Breast epithelium (tissue), 4 donors: ENCODE measurements around the gene SYT6. TPM values are rescaled to one million over a fixed set of nuclear protein-coding genes. Genes with fewer than 3 reads are reported as not detected.

ENCODE experiments used
- DNase-seq, 2 donors: peaks; one replicate each; pipeline ENCODE4 v3.0.0-alpha.2; 2019; ENCODE audit warnings: low spot score in 2 of 2
- H3K27ac ChIP-seq, 2 donors: fragments of 200-600 bp; sonication (generic) in 1 of 2; one replicate each; pipeline ENCODE4 v1.5.1; 2016 to 2019; ENCODE audit warnings: mild to moderate bottlenecking in 1 of 2
- H3K27me3 ChIP-seq, 2 donors: fragments of 200-600 bp; sonication (generic) in 1 of 2; one replicate each; pipeline versions ENCODE4 v1.5.1 to v1.6.0; 2017 to 2019; ENCODE audit warnings: control low read depth in 1 of 2, mild to moderate bottlenecking in 1 of 2
- H3K36me3 ChIP-seq: fragments of 200-600 bp; one replicate; pipeline ENCODE4 v1.5.1; 2019
- H3K4me1 ChIP-seq, 2 donors: fragments of 200-600 bp; sonication (generic); one replicate each; pipeline ENCODE4 v1.5.1; 2016 to 2019; ENCODE audit warnings: control low read depth in 1 of 2
- H3K4me3 ChIP-seq, 3 donors: fragments of 200-600 bp; sonication (generic); 1 replicate in 2 of 3; 2 replicates in 1 of 3; pipeline ENCODE4 v1.5.1; 2016 to 2019; ENCODE audit warnings: mild to moderate bottlenecking in 3 of 3, moderate library complexity in 2 of 3
- H3K9me3 ChIP-seq, 2 donors: fragments of 200-600 bp; sonication (generic) in 1 of 2; one replicate each; pipeline ENCODE4 v1.5.1; 2016 to 2019; ENCODE audit warnings: control low read depth in 1 of 2
- CTCF ChIP-seq, 3 donors: fragments of 450-650 bp; IDR thresholded peaks; one replicate each; pipeline ENCODE4 v1.5.1; 2016 to 2017; ENCODE audit warnings: antibody characterized with exemption in 3 of 3, mild to moderate bottlenecking in 3 of 3, moderate library complexity in 3 of 3
- POLR2A ChIP-seq: fragments of 450-650 bp; IDR thresholded peaks from one replicate; pipeline ENCODE4 v1.6.1; 2016; ENCODE audit warnings: antibody characterized with exemption, mild to moderate bottlenecking, moderate library complexity
- POLR2AphosphoS5 ChIP-seq, 3 donors: sonication (generic); formaldehyde crosslinking; IDR thresholded peaks; one replicate each; pipeline ENCODE4 v1.6.1; 2017; ENCODE audit warnings: antibody characterized with exemption in 3 of 3
- intact Hi-C: fragments of 100-400 bp; cut with DNase I; formaldehyde crosslinking; loops from one replicate; pipeline ENCODE4 v1.15.1; 2023; ENCODE audit warnings: low total_unique reads
- total RNA-seq, 3 donors: library from RNA; depleted of rRNA; stranded (reverse); fragments of >200 nt; gene quantifications; one replicate each; pipeline ENCODE4 v1.1.0, GENCODE V29; 2016

SYT6 gene
- total RNA-seq, 3 donors from 2014 or later, result under 0.01 to 0.15 (median under 0.01) TPM

GRCh38 chr1:114164840-114165543 is 11.3 kb upstream of the SYT6 start:
- no peaks in the 10 kb centered on the region for H3K4me1 ChIP-seq
- no peak overlapping the region for H3K27ac ChIP-seq
- H3K27me3 ChIP-seq, result no peaks in the 10 kb centered on the region
- H3K4me3 ChIP-seq, result no peak overlapping the region
- no peak for DNase-seq
- TF ChIP-seq CTCF (IDR thresholded peaks at IDR 0.05) (no peak), POLR2A (no peak), POLR2AphosphoS5 (IDR thresholded peaks at IDR 0.05) (no peak)
- H3K36me3 ChIP-seq, result no peaks in the 10 kb centered on the region
- intact Hi-C loops, result no loop called here
- no peaks in the 10 kb centered on the region for H3K9me3 ChIP-seq

- intact Hi-C loops, result no loop called here
- TF ChIP-seq POLR2AphosphoS5 (IDR thresholded peaks at IDR 0.05), result no peak
- TF ChIP-seq POLR2A, result no peak
- no peak for TF ChIP-seq CTCF (IDR thresholded peaks at IDR 0.05)
- peaks cover 0 to 21% of the 10 kb centered on the region in 2 donors for H3K27me3 ChIP-seq
Observed at GRCh38 chr1:114159941-114160340, 6.3 kb upstream of the SYT6 start.

GRCh38 chr1:114157275-114157660 is 3.6 kb upstream of the SYT6 start:
- TF ChIP-seq CTCF (IDR thresholded peaks at IDR 0.05), result no peak
- no peak for TF ChIP-seq POLR2A
- no peak for TF ChIP-seq POLR2AphosphoS5 (IDR thresholded peaks at IDR 0.05)

More at GRCh38 chr1:114159941-114160340, 6.3 kb upstream of the SYT6 start:
- no peaks in the 10 kb centered on the region for H3K9me3 ChIP-seq
- no peak overlapping the region for H3K4me3 ChIP-seq
- no peaks in the 10 kb centered on the region for H3K36me3 ChIP-seq
- DNase-seq, result no peak
- H3K27ac ChIP-seq, result no peak overlapping the region
- H3K4me1 ChIP-seq, result no peaks in the 10 kb centered on the region

GRCh38 chr1:114156538-114157274 is 3.0 kb upstream of the SYT6 start:
- H3K27ac ChIP-seq, result no peak overlapping the region
- DNase-seq, result no peak
- H3K36me3 ChIP-seq, result no peaks in the 10 kb centered on the region
- no peak for TF ChIP-seq POLR2A
- no peak for TF ChIP-seq CTCF (IDR thresholded peaks at IDR 0.05)
- TF ChIP-seq POLR2AphosphoS5 (IDR thresholded peaks at IDR 0.05), result no peak
- no peak overlapping the region for H3K4me3 ChIP-seq
- intact Hi-C loops, result no loop called here
- no peaks in the 10 kb centered on the region for H3K9me3 ChIP-seq
- H3K4me1 ChIP-seq, result peaks cover 0 to 12% of the 10 kb centered on the region in 2 donors
- H3K27me3 ChIP-seq, result peaks cover 5 to 54% of the 10 kb centered on the region in 2 donors

More at GRCh38 chr1:114157275-114157660, 3.6 kb upstream of the SYT6 start:
- Histone ChIP-seq H3K4me3 (no peak overlapping the region), H3K36me3 (no peaks in the 10 kb centered on the region), H3K27me3 (peaks cover 5 to 48% of the 10 kb centered on the region in 2 donors), H3K27ac (no peak overlapping the region), H3K4me1 (peaks cover 0 to 12% of the 10 kb centered on the region in 2 donors), H3K9me3 (no peaks in the 10 kb centered on the region)
- intact Hi-C loops, result no loop called here
- no peak for DNase-seq

- H3K36me3 ChIP-seq, result no peaks in the 10 kb centered on the region
- intact Hi-C loops, result no loop called here
- DNase-seq, result no peak
- no peak overlapping the region for H3K27ac ChIP-seq
- no peak for TF ChIP-seq CTCF (IDR thresholded peaks at IDR 0.05)
- no peak for TF ChIP-seq POLR2AphosphoS5 (IDR thresholded peaks at IDR 0.05)
- TF ChIP-seq POLR2A, result no peak
- H3K4me3 ChIP-seq, result no peak overlapping the region
- no peaks in the 10 kb centered on the region for H3K9me3 ChIP-seq
- H3K27me3 ChIP-seq, result peaks cover 5 to 61% of the 10 kb centered on the region in 2 donors
- H3K4me1 ChIP-seq, result peaks cover 0 to 12% of the 10 kb centered on the region in 2 donors
Observed at GRCh38 chr1:114155706-114156105, 2.0 kb upstream of the SYT6 start.
